KMS-11 (cell line): ENCODE results near the gene MOB3A.
"Not testable (repeated sequence)": the region's sequence is repeated elsewhere in the genome, so short reads cannot be mapped to it uniquely, and the experiment has no call there.

Experiments
- H2AFZ ChIP-seq: fragments of 200-600 bp; sonication (generic); 2 replicates; pipeline ENCODE4 v1.6.1; 2016; ENCODE audit warnings: antibody characterized with exemption, mixed run types, low read depth
- H3K27ac ChIP-seq: fragments of 200-600 bp; sonication (generic); 2 replicates; pipeline ENCODE4 v1.6.1; 2016; ENCODE audit warnings: mild to moderate bottlenecking, mixed run types
- H3K27me3 ChIP-seq: fragments of 200-600 bp; sonication (generic); 2 replicates; pipeline ENCODE4 v1.6.1; 2017; ENCODE audit warnings: mild to moderate bottlenecking, low read depth, mixed run types, moderate library complexity; ENCODE audit not compliant: insufficient read depth
- H3K36me3 ChIP-seq: fragments of 200-600 bp; sonication (generic); 2 replicates; pipeline ENCODE4 v1.6.1; 2017; ENCODE audit warnings: mild to moderate bottlenecking, mixed run types; ENCODE audit not compliant: insufficient read depth
- H3K4me1 ChIP-seq: fragments of 200-600 bp; sonication (generic); 2 replicates; pipeline ENCODE4 v1.6.1; 2016; ENCODE audit warnings: mild to moderate bottlenecking, low read depth, mixed run types; ENCODE audit not compliant: poor library complexity, severe bottlenecking
- H3K4me2 ChIP-seq: fragments of 200-600 bp; sonication (generic); 2 replicates; pipeline ENCODE4 v1.7.0; 2016; ENCODE audit warnings: mild to moderate bottlenecking, mixed run types
- H3K4me3 ChIP-seq: fragments of 200-600 bp; sonication (generic); IDR thresholded peaks from 2 replicates; pipeline ENCODE4 v1.6.1; 2017; ENCODE audit warnings: low read depth, low read length, mixed read lengths; ENCODE audit not compliant: insufficient read depth
- H3K79me2 ChIP-seq: fragments of 200-600 bp; sonication (generic); 2 replicates; pipeline ENCODE4 v1.6.1; 2016; ENCODE audit warnings: low read depth, mixed run types; ENCODE audit not compliant: insufficient read depth
- H3K9ac ChIP-seq: fragments of 200-600 bp; sonication (generic); 2 replicates; pipeline ENCODE4 v1.6.1; 2016; ENCODE audit warnings: mild to moderate bottlenecking, mixed run types
- H4K20me1 ChIP-seq: fragments of 200-600 bp; sonication (generic); 2 replicates; pipeline ENCODE4 v1.6.1; 2016; ENCODE audit warnings: mild to moderate bottlenecking, mixed run types; ENCODE audit not compliant: insufficient read depth
- TF ChIP-seq, protein P1 (sequence below): fragments of 200-600 bp; sonication (generic); conservative IDR thresholded peaks from 2 replicates; pipeline ENCODE4 v1.6.1; 2017; ENCODE audit warnings: low read depth, mild to moderate bottlenecking, antibody characterized with exemption, low read length, moderate library complexity, mixed read lengths

Gene MOB3A

DNA sequence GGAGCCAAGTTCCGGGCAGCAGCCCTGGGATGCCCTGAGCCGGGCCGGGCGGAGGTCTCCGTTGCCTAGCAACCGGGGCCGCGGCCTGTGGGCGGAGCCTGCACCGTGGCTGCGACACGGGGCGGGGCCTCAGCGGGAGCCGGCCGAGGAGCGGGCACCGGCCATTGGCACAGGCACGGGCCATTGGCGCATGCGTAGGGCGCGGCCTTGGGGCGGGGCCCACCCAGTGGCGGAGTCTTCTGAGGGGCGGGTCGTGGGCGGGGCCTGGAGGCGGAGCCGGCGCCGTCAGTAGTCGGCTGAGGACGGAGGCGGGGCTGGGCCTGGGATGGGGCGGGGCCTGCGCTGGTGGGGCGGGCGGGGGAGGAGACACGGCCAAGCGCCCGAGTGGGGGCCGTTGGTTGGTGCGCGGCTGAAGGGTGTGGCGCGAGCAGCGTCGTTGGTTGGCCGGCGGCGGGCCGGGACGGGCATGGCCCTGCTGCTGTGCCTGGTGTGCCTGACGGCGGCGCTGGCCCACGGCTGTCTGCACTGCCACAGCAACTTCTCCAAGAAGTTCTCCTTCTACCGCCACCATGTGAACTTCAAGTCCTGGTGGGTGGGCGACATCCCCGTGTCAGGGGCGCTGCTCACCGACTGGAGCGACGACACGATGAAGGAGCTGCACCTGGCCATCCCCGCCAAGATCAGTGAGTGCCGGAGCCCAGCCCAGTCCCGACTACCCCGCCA lies 515 bp upstream of the MOB3A start, which contains the start of gene IZUMO4:
TSS of gene IZUMO4 (plus strand) at position 436 of the 723 bp plus-strand sequence. CDS start at position 467, 31 bp downstream.
- Histone ChIP-seq H2AFZ (peak within 1 kb of the TSS; percentile 76; the same call in 1 of the 2 replicates), H3K27me3 (no peaks in the 10 kb centered on the region), H3K27ac (peak within 1 kb of the TSS; percentile 75), H3K4me3 (no peak within 1 kb of the TSS), H4K20me1 (no peaks in the 10 kb centered on the region), H3K79me2 (peaks cover 15% of the 10 kb centered on the region), H3K4me2 (peak within 1 kb of the TSS; percentile 99), H3K4me1 (peaks cover 29% of the 10 kb centered on the region), H3K36me3 (no peaks in the 10 kb centered on the region; the same call in 1 of the 2 replicates), H3K9ac (peak within 1 kb of the TSS; percentile 54; the same call in 1 of the 2 replicates)
- TF ChIP-seq, protein P1, sequence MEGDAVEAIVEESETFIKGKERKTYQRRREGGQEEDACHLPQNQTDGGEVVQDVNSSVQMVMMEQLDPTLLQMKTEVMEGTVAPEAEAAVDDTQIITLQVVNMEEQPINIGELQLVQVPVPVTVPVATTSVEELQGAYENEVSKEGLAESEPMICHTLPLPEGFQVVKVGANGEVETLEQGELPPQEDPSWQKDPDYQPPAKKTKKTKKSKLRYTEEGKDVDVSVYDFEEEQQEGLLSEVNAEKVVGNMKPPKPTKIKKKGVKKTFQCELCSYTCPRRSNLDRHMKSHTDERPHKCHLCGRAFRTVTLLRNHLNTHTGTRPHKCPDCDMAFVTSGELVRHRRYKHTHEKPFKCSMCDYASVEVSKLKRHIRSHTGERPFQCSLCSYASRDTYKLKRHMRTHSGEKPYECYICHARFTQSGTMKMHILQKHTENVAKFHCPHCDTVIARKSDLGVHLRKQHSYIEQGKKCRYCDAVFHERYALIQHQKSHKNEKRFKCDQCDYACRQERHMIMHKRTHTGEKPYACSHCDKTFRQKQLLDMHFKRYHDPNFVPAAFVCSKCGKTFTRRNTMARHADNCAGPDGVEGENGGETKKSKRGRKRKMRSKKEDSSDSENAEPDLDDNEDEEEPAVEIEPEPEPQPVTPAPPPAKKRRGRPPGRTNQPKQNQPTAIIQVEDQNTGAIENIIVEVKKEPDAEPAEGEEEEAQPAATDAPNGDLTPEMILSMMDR: peak; percentile 35; the same call in 1 of the 2 replicates

DNA sequence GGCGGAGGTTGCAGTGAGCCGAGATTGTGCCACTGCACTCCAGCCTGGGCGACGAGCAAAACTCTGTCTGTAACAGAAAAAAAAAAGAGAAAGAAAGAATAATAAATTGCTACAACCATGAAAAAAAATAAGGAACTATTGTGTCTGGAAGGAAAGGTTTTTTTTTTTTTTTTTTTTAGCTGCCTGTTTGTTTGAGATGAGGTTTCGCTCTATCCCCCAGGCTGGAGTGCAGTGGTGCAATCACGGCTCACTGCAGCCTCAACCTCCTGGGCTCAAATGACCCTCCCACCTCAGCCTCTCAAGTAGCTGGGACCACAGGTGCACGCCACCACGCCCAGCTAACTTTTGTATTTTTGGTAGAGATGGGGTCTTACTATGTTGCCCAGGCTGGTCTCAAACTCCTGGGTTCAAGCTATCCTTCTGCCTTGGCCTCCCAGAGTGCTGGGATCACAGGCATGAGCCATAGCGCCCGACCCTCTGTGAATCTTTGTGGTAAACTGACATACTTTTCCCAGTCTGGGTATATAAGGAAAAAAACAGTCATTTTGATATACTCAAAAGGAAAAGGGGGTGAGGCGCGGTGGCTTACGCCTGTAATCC lies 4.1 kb downstream of the MOB3A start:
- not testable (repeated sequence) for H4K20me1 ChIP-seq, H2AFZ ChIP-seq, H3K27ac ChIP-seq, H3K36me3 ChIP-seq, H3K27me3 ChIP-seq, H3K9ac ChIP-seq, H3K4me3 ChIP-seq, H3K4me2 ChIP-seq
- H3K4me1 ChIP-seq: peaks cover 35% of the 10 kb centered on the region
- peaks cover 15% of the 10 kb centered on the region for H3K79me2 ChIP-seq

DNA sequence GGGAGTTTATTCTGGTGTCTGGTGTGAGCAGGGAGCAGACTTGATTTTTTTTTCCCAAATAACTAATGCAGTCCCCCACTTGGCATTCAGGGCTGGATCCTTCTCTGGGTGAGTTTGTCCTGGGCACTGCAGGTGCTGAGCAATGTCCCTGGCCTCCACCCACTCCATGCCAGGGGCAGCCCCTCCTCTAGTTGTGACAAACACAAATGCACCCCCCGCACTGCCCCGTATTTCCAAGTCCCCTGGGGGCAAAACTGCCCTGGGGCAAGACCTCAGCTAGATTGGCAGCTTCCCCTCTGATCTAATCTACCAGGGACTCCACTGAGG lies 6.4 kb downstream of the MOB3A start:
- Histone ChIP-seq H3K36me3 (no peaks in the 10 kb centered on the region), H2AFZ (no peak overlapping the region), H3K27me3 (no peaks in the 10 kb centered on the region), H3K9ac (no peak overlapping the region), H3K4me3 (no peak overlapping the region), H3K4me2 (peak overlapping the region; percentile 39; the same call in 1 of the 2 replicates), H3K4me1 (peaks cover 41% of the 10 kb centered on the region), H3K27ac (peak overlapping the region; percentile 21; the same call in 1 of the 2 replicates), H3K79me2 (peaks cover 6% of the 10 kb centered on the region), H4K20me1 (no peaks in the 10 kb centered on the region)
- TF ChIP-seq, protein P1: no peak

DNA sequence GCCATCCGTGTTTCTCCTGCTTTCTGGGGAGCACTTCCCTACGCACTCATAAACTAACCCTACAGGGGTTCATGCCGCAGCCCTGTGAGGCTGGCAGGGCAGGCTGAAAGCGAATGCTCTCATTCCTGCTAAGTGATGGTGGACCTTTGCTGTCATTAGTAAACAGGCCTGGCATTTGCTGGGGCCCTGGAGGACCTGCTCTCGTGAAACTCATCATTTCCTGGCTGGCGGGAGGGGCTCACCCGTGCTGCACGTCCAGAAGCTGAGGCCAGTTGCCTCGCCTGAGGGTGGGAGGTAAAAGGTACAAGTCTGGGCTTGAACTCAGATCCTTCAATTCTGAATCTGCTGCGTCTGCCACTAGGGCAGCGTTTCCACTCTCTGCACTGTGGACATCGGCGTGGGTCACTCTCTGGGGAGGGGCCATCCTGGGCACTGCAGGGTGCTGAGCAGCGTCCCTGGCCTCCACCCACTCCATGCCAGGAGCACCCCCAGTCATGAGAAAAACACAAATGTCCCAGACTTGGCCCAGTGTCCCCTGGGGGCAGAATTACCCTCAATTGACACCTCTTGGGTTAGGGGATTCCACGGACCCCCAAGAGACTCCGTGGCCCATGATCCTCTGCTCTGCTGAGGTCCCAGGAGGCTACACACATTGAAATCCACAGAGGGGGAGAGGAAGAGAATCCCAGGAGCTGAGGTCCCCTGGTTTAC lies 7.0 kb downstream of the MOB3A start:
- H3K4me2 ChIP-seq: no peak overlapping the region
- TF ChIP-seq, protein P1: no peak
- no peaks in the 10 kb centered on the region for H4K20me1 ChIP-seq
- H3K79me2 ChIP-seq: peaks cover 6% of the 10 kb centered on the region; the same call in 1 of the 2 replicates
- H3K9ac ChIP-seq: no peak overlapping the region
- no peak overlapping the region for H3K4me3 ChIP-seq
- H3K27me3 ChIP-seq: no peaks in the 10 kb centered on the region
- no peak overlapping the region for H2AFZ ChIP-seq
- H3K27ac ChIP-seq: peak overlapping the region; percentile 21; the same call in 1 of the 2 replicates
- H3K36me3 ChIP-seq: no peaks in the 10 kb centered on the region
- peaks cover 44% of the 10 kb centered on the region for H3K4me1 ChIP-seq
